Cardiac fibroblast (primary cell): Measurements from ENCODE around the gene CFAP46.

Source experiments
- DNase-seq, 2 donors: peaks; one replicate each; pipeline versions ENCODE4 v3.0.0 to v3.0.0-alpha.2; 2010; ENCODE audit warnings: low read depth in 2 of 2
- H3K4me3 ChIP-seq, 2 donors: replicated peaks in 1 of 2; 1 replicate in 1 of 2; 2 replicates in 1 of 2; pipeline ENCODE4 v1.5.1; 2011; ENCODE audit warnings: low read depth in 2 of 2, low read length in 2 of 2, mild to moderate bottlenecking in 2 of 2, moderate library complexity in 1 of 2
- TF ChIP-seq, protein P1 (sequence below): IDR thresholded peaks from one replicate; pipeline ENCODE4 v1.5.1; 2011; ENCODE audit warnings: low read depth, mild to moderate bottlenecking, low read length, inconsistent platforms

CFAP46 gene

DNA sequence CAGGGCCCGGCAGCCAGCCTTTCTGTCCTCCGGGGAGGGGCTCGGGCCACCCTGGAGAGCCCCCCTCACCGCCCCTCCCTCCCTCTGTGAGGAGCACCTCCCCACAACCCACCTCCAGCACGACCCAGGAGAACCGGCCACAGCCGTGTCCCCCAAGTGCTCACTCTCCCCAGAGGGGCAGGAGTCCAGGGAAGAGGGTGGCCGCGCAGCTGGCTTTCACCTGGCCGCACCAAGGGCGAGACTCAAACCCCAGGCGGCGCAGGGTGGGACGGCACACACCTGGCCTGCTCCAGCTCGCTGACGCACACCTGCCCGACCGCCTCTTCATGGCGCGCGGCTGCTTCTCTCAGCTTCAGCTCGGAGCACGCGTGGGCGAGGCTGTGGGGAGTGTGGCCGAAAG lies 73.4 kb downstream of the CFAP46 start:
- DNase-seq = no peak
- no peak overlapping the region for H3K4me3 ChIP-seq
- TF ChIP-seq, protein P1, sequence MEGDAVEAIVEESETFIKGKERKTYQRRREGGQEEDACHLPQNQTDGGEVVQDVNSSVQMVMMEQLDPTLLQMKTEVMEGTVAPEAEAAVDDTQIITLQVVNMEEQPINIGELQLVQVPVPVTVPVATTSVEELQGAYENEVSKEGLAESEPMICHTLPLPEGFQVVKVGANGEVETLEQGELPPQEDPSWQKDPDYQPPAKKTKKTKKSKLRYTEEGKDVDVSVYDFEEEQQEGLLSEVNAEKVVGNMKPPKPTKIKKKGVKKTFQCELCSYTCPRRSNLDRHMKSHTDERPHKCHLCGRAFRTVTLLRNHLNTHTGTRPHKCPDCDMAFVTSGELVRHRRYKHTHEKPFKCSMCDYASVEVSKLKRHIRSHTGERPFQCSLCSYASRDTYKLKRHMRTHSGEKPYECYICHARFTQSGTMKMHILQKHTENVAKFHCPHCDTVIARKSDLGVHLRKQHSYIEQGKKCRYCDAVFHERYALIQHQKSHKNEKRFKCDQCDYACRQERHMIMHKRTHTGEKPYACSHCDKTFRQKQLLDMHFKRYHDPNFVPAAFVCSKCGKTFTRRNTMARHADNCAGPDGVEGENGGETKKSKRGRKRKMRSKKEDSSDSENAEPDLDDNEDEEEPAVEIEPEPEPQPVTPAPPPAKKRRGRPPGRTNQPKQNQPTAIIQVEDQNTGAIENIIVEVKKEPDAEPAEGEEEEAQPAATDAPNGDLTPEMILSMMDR = no peak

DNA sequence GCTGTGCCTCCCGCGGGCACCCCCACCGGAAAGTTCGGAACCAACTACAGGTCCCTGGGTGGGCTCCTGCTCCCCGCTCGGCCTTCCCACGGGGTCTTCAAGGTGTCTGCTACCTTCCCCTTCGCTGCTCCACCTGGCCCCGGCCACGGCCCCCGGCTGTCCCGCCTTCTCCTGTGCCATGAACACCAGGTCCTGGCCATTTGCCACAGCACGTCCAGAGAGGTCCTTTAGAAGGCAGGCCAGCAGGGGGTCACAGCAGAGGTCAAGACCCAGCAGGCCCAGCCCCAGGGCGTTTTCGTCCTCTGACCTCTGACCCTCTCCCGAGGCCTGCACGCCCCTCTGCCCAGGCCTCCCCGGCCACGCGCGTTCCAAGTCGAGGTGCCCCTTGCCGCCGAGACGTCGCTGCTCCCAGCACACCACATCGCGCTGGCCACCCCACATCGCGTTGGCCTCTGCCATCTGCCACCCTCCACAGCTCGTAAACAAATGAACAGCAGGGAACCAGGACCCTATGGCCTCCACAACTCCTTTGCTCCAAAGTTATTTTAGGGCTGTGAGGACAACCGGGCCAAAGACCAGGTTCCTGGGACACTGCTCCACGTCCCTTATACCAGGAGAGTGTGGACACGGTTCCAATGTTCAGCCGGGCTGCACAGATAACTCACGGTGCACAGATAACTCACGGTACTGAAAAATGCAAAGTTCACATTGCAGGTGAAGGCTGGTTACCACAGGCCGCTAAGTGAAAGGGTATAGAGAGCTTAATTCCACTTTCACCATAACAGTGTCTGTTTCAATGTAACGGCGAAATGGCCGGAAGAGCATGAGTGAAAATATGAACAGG lies 74.3 kb downstream of the CFAP46 start:
- DNase-seq = no peak
- H3K4me3 ChIP-seq = no peak overlapping the region
- TF ChIP-seq, protein P1 = no peak

GRCh38 chr10:132866601-132867381 lies 75.6 kb downstream of the CFAP46 start:
- no peak overlapping the region for H3K4me3 ChIP-seq
- no peak for DNase-seq
- TF ChIP-seq, protein P1 = no peak

- H3K4me3 ChIP-seq = no peak overlapping the region
- TF ChIP-seq, protein P1 = no peak
- no peak for DNase-seq
These were observed 76.3 kb downstream of the CFAP46 start for GRCh38 chr10:132865851-132866600.

DNA sequence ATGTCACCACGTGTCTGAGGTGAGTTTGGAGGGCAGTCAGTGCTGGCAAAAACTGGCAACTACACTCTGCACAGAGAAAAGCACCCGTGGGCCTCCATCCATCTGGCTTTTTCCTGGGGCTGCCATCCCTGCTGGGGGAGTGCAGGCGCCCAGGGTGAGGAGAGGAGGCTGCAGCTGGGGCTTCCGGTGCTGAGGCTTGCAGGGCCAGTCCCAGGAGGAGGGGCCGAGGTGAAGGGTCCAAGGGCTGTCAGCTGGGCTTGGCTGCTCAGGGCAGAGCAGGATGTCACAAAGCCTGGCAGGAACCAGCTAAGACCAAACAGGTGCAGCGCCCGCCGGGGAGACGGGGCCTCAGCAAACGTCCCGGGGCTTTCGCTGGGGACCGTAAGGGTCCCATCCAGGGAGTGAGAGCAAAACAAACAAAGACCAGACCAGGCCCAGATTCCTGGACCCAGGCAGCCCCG lies 77.2 kb downstream of the CFAP46 start:
- DNase-seq = no peak
- H3K4me3 ChIP-seq = no peak overlapping the region
- TF ChIP-seq, protein P1 = no peak
